Heart right ventricle (tissue), 16 donors: ENCODE data around the gene APOL1. TPM values are rescaled to one million over a fixed set of nuclear protein-coding genes. Genes with fewer than 3 reads are reported as not detected.
A peak's percentile ranks its signal among the peaks of the same experiment; 100 is the strongest.
"Not testable (repeated sequence)": the region's sequence is repeated elsewhere in the genome, so short reads cannot be mapped to it uniquely, and the experiment has no call there.

Source experiments
- ATAC-seq, 8 donors: fragments of 200-7000 bp; cut with Tn5 transposase; one replicate each; pipeline ENCODE4 v1.9.1; 2020; ENCODE audit warnings: mild to moderate bottlenecking in 8 of 8, moderate library complexity in 8 of 8, moderate number of reproducible peaks in 1 of 8
- DNase-seq, 2 donors: peaks; one replicate each; pipeline ENCODE4 v3.0.0-alpha.2; 2020
- H3K27ac ChIP-seq, 10 donors: fragments of 200-600 bp; sonication (generic) in 2 of 10; one replicate each; pipeline versions ENCODE4 v1.5.0 to v1.8.0; 2020 to 2022; ENCODE audit warnings: mild to moderate bottlenecking in 3 of 10
- H3K27me3 ChIP-seq, 7 donors: fragments of 200-600 bp; one replicate each; pipeline ENCODE4 v1.8.0; 2021 to 2022; ENCODE audit warnings: mild to moderate bottlenecking in 2 of 7
- H3K36me3 ChIP-seq, 9 donors: fragments of 200-600 bp; sonication (generic) in 1 of 9; one replicate each; pipeline versions ENCODE4 v1.5.0 to v1.8.0; 2020 to 2022; ENCODE audit warnings: mild to moderate bottlenecking in 2 of 9
- H3K4me1 ChIP-seq, 9 donors: fragments of 200-600 bp; sonication (generic) in 1 of 9; one replicate each; pipeline versions ENCODE4 v1.5.0 to v1.8.0; 2020 to 2022; ENCODE audit warnings: mild to moderate bottlenecking in 4 of 9
- H3K4me3 ChIP-seq, 10 donors: fragments of 200-600 bp; sonication (generic) in 2 of 10; one replicate each; pipeline versions ENCODE4 v1.5.0 to v1.8.0; 2020 to 2022; ENCODE audit warnings: mild to moderate bottlenecking in 7 of 10, moderate library complexity in 2 of 10
- H3K9me3 ChIP-seq, 11 donors: fragments of 200-600 bp in 10 of 11; sonication (generic) in 2 of 11; one replicate each; pipeline versions ENCODE4 v1.5.0 to v1.8.0; 2013 to 2022; ENCODE audit warnings: mild to moderate bottlenecking in 2 of 11, control low read depth in 1 of 11, moderate library complexity in 1 of 11
- CTCF ChIP-seq, 9 donors: fragments of 200-600 bp; sonication (generic) in 2 of 9; IDR thresholded peaks; one replicate each; pipeline versions ENCODE4 v1.5.0 to v1.8.0; 2021 to 2022; ENCODE audit warnings: antibody characterized with exemption in 9 of 9, mild to moderate bottlenecking in 5 of 9, moderate library complexity in 1 of 9
- WGBS, 2 donors: extraction: QIAGEN DNeasy Blood & Tissue Kit; methylation state at CpG; one replicate each; pipeline ENCODE4 v1.1.7; 2013; ENCODE audit warnings: inconsistent platforms in 1 of 2; 5-methylcytosine and 5-hydroxymethylcytosine counted together
- intact Hi-C, 10 donors: fragments of 100-400 bp; cut with DNase I; formaldehyde crosslinking; loops; one replicate each; pipeline versions ENCODE4 v1.11.1 to v1.14.2; 2022
- long read RNA-seq, 3 donors: library from polyadenylated mRNA; unstranded; transcript quantifications; one replicate each; pipeline ENCODE4 v2.0.0, GENCODE V29; 2020 to 2021
- polyA plus RNA-seq, 2 donors: library from polyadenylated mRNA; stranded (reverse); fragments of 200-250 nt; gene quantifications; one replicate each; pipeline ENCODE4 v1.2.3, GENCODE V29; 2013
- total RNA-seq, 10 donors: library from RNA; stranded (reverse); fragmentation: NEBNext Ultra II Directional in 3 of 10; extraction: Animal tissue kit (Norgen Biotek cat#: 25700) in 3 of 10; gene quantifications; one replicate each; pipeline versions ENCODE4 v1.2.1 to v1.2.4, GENCODE V29; 2021 to 2023
- donor health status: Arrhythmogenic right ventricular cardiomyopathy.
- donor health status: ischemic (EF 13 %, LVEDD 7.1; RV severe dilation, severe dysfunction).
- donor health status: healthy with polysubstance abuse.
- donor health status: DM: no; HTN: yes; CAD: no.
- donor health status: DM: no; HTN: no; CAD: no.
- donor health status: ischemic (EF 25% LVEDD 6.9; RV normal size, moderate dysfunction).
- donor health status: ischemic (EF 25% LVEDD 5.7; RV mildly dilated, moderate dysfunction).
- donor health status: healthy.
- donor health status: DM: yes; HTN: yes; CAD: no.
- donor health status: Ischemic cardiomyopathy.
- donor health status: ischemic (EF 35%, LVEDD 5.7; RV mildly dilated, moderate dysfunction).
- donor health status: nonischemic (EF 11% LVEDD 7.7; RV severe dilation, severe dysfunction).
- donor health status: DM: yes; HTN: yes; CAD: no.
- donor health status: PGD.
- donor health status: ischemic (EF 29% LVEDD 5.4; RV normal size, mild dysfunction).
- donor health status: nonischemic (EF 23%, LVEDD 6.1; RV moderate dilation, normal function).

APOL1 gene, protein sequence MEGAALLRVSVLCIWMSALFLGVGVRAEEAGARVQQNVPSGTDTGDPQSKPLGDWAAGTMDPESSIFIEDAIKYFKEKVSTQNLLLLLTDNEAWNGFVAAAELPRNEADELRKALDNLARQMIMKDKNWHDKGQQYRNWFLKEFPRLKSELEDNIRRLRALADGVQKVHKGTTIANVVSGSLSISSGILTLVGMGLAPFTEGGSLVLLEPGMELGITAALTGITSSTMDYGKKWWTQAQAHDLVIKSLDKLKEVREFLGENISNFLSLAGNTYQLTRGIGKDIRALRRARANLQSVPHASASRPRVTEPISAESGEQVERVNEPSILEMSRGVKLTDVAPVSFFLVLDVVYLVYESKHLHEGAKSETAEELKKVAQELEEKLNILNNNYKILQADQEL
- 100 to 1,000 TPM in 1 of 10 donors, 10 to 100 TPM in 8, 1 to 10 TPM in 1; 9.8 to 121 (median 16.4) TPM for total RNA-seq
- polyA plus RNA-seq, result 10 to 100 TPM; 18.3 to 18.7 TPM
- long read RNA-seq, donor 1, partial matches to known transcripts, result 1 of 8 reads
- long read RNA-seq, donor 1, other reads (novel, unspliced or antisense), result 5 of 8 reads
- long read RNA-seq, donor 2, partial matches to known transcripts, result 1 of 8 reads
- long read RNA-seq, donor 2, other reads (novel, unspliced or antisense), result 7 of 8 reads
- long read RNA-seq, donor 3, partial matches to known transcripts, result 5 of 29 reads
- long read RNA-seq, donor 3, other reads (novel, unspliced or antisense), result 20 of 29 reads

- Histone ChIP-seq H3K36me3 (peaks cover 0 to 17% (median 0%) of the 10 kb centered on the region in 9 donors), H3K27me3 (no peaks in the 10 kb centered on the region), H3K4me3 (peak within 1 kb of the TSS; percentile 16 to 65 (median 58)), H3K9me3 (no peaks in the 10 kb centered on the region), H3K4me1 (peaks cover 4 to 53% (median 36%) of the 10 kb centered on the region in 9 donors), H3K27ac (peak within 1 kb of the TSS; percentile 62 to 92 (median 90))
- TF ChIP-seq CTCF (IDR thresholded peaks at IDR 0.05), result no peak
- WGBS, 2 donors, result 47 to 49% methylated on average over 10 of the region's 10 CpGs
- intact Hi-C loops, result loop anchor here in 1 of 10 donors (10.0 kb wide), 1 partner anchor 48 kb away; the partner anchor contains the start of gene APOL4
- ATAC-seq (peak; percentile 45 to 77 (median 68)), DNase-seq (peak in 1 of 2 donors; percentile 66)
Measured at GRCh38 chr22:36252754-36253522, at the start of gene APOL1. Gene APOL1, plus strand, starts transcription at chr22:36253133. Its CDS starts 1,823 bp downstream, at chr22:36254956.

- intact Hi-C loops, result loop anchor here in 2 of 10 donors (5.0 to 10.0 kb wide), 2 partner anchors 34 to 51 kb away; partner anchors contain the start of genes APOL1 (in 1 of the 2) and APOL2 (in 1 of the 2)
- 81% methylated on average over 7 of the region's 7 CpGs for WGBS, 2 donors
Measured at GRCh38 chr22:36203441-36203840, 49.5 kb upstream of the APOL1 start.

DNA sequence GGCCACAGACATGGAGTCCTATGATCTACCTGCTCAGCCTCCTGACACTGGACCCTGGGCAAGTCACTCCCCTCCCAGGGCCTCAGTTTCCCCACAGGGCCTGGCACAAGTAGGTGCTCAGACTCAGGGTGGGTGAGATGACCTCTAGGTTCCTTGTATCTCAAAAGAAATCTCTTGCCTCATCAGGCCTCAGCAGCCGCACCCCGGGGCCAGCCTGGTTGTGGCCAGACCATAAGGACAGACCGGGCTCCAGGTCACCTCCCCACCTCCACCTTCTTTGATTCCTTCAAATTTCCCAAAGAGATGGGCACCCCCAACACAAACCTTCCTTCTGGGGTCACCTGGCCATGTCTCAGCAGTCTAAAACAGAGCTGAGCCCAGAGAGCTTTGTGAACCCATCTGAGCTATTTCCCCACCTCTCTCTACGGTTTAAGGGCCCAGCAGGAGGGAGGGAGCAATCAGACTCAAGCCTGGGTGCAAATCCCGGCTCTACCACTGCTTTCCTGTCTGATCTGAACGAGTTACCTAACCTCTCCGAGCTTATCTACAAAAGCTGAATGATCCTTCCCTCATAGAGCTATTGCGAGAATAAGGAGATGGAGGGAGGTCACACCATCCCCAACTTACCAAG lies 48.8 kb upstream of the APOL1 start:
- Histone ChIP-seq H3K9me3 (no peaks in the 10 kb centered on the region), H3K4me1 (peaks cover 0 to 37% (median 31%) of the 10 kb centered on the region in 9 donors), H3K4me3 (no peak overlapping the region), H3K36me3 (no peaks in the 10 kb centered on the region), H3K27me3 (no peaks in the 10 kb centered on the region), H3K27ac (no peak overlapping the region)
- no peak for TF ChIP-seq CTCF (IDR thresholded peaks at IDR 0.05)
- intact Hi-C loops, result loop anchor here in 2 of 10 donors (5.0 to 10.0 kb wide), 2 partner anchors 33 to 51 kb away; partner anchors contain the start of genes APOL1 (in 1 of the 2) and APOL2 (in 1 of the 2)
- DNase-seq (no peak), ATAC-seq (no peak)
- 83 to 86% methylated on average over 8 of the region's 8 CpGs for WGBS, 2 donors

More at GRCh38 chr22:36203441-36203840, 49.5 kb upstream of the APOL1 start:
- H3K27ac ChIP-seq, result peak overlapping the region in 1 of 10 donors; percentile 21
- not testable (repeated sequence) for H3K4me3 ChIP-seq, H3K27me3 ChIP-seq, H3K9me3 ChIP-seq, ATAC-seq, DNase-seq, H3K36me3 ChIP-seq
- peaks cover 0 to 42% (median 35%) of the 10 kb centered on the region in 9 donors for H3K4me1 ChIP-seq

GRCh38 chr22:36204632-36205015 lies 48.3 kb upstream of the APOL1 start:
- Histone ChIP-seq H3K9me3 (no peaks in the 10 kb centered on the region), H3K4me1 (peaks cover 0 to 33% (median 26%) of the 10 kb centered on the region in 9 donors), H3K36me3 (no peaks in the 10 kb centered on the region), H3K4me3 (no peak overlapping the region), H3K27me3 (no peaks in the 10 kb centered on the region), H3K27ac (no peak overlapping the region)
- DNase-seq (no peak), ATAC-seq (no peak)
- 68 to 75% methylated on average over 6 of the region's 6 CpGs for WGBS, 2 donors
- TF ChIP-seq CTCF (IDR thresholded peaks at IDR 0.05), result no peak
- intact Hi-C loops, result loop anchor here in 2 of 10 donors (5.0 to 10.0 kb wide), 2 partner anchors 33 to 50 kb away; partner anchors contain the start of genes APOL1 (in 1 of the 2) and APOL2 (in 1 of the 2)

- not testable (repeated sequence) for H3K9me3 ChIP-seq, H3K27ac ChIP-seq, H3K27me3 ChIP-seq, H3K36me3 ChIP-seq, ATAC-seq, H3K4me3 ChIP-seq, DNase-seq
- intact Hi-C loops, result loop anchor here in 1 of 10 donors (10.0 kb wide), 1 partner anchor 49 kb away; the partner anchor contains the start of gene APOL1
- WGBS, 2 donors, result 79 to 85% methylated on average over 5 of the region's 5 CpGs
- peaks cover 0 to 43% (median 21%) of the 10 kb centered on the region in 9 donors for H3K4me1 ChIP-seq
Measured at GRCh38 chr22:36205573-36205972, 47.4 kb upstream of the APOL1 start.
